Prostate gland (tissue), 2 donors: ENCODE data around the gene STEEP1. TPM values are rescaled to one million over a fixed set of nuclear protein-coding genes. Genes with fewer than 3 reads are reported as not detected.

Source experiments
- DNase-seq: peaks from one replicate; pipeline ENCODE4 v3.0.0-alpha.2; 2019; ENCODE audit warnings: low spot score
- H3K27ac ChIP-seq, 2 donors: fragments of 200-600 bp; sonication (generic); 2 replicates each; pipeline ENCODE4 v1.5.1; 2017 to 2019
- H3K27me3 ChIP-seq: fragments of 200-600 bp; sonication (generic); replicated peaks from 2 replicates; pipeline ENCODE4 v1.5.1; 2019; ENCODE audit not compliant: insufficient read depth
- H3K36me3 ChIP-seq, 2 donors: fragments of 200-600 bp; sonication (generic); 1 replicate in 1 of 2; 2 replicates in 1 of 2; pipeline versions ENCODE4 v1.5.1 to v1.8.1; 2017 to 2019
- H3K4me1 ChIP-seq: fragments of 200-600 bp; sonication (generic); replicated peaks from 2 replicates; pipeline ENCODE4 v1.5.1; 2019
- H3K4me3 ChIP-seq, 2 donors: fragments of 200-600 bp; sonication (generic); 2 replicates each; pipeline ENCODE4 v1.5.1; 2017 to 2019
- H3K9me3 ChIP-seq: fragments of 200-600 bp; sonication (generic); 2 replicates; pipeline ENCODE4 v1.5.1; 2017
- CTCF ChIP-seq, 4 experiments: fragments of 200-600 bp in 2 of 4; fragments of 450-650 bp in 2 of 4; sonication (generic) in 2 of 4; IDR thresholded peaks; 1 replicate in 3 of 4; 2 replicates in 1 of 4; pipeline ENCODE4 v1.5.1; 2016 to 2019; ENCODE audit warnings: antibody characterized with exemption in 4 of 4, mild to moderate bottlenecking in 2 of 4, moderate library complexity in 2 of 4
- POLR2A ChIP-seq: fragments of 450-650 bp; IDR thresholded peaks from one replicate; pipeline ENCODE4 v1.6.1; 2016; ENCODE audit warnings: antibody characterized with exemption, mild to moderate bottlenecking
- POLR2AphosphoS5 ChIP-seq: sonication (generic); formaldehyde crosslinking; IDR thresholded peaks from one replicate; pipeline ENCODE4 v1.6.1; 2017; ENCODE audit warnings: antibody characterized with exemption
- WGBS: methylation state at CpG from one replicate; pipeline ENCODE4 v1.1.5; 2018; 5-methylcytosine and 5-hydroxymethylcytosine counted together
- intact Hi-C: fragments of 100-400 bp; cut with DNase I; formaldehyde crosslinking; loops from one replicate; pipeline ENCODE4 v1.14.2; 2022
- total RNA-seq, 2 donors: library from RNA; depleted of rRNA; stranded (reverse); fragments of >200 nt; gene quantifications; one replicate each; pipeline ENCODE4 v1.1.0, GENCODE V29; 2016

STEEP1 gene
- total RNA-seq, 2 donors from 2014 or later, result 31.9 to 33.4 TPM

- TF ChIP-seq POLR2AphosphoS5 (peak; percentile 19), POLR2A (no peak), CTCF (IDR thresholded peaks at IDR 0.05) (no peak)
- no peaks in the 10 kb centered on the region for H3K9me3 ChIP-seq
- H3K4me1 ChIP-seq, result no peaks in the 10 kb centered on the region
- H3K27me3 ChIP-seq, result no peaks in the 10 kb centered on the region
- H3K27ac ChIP-seq, result peak overlapping the region; percentile 38 to 51
- DNase-seq, result peak; percentile 48
- no peaks in the 10 kb centered on the region for H3K36me3 ChIP-seq
- no peak overlapping the region for H3K4me3 ChIP-seq
- intact Hi-C loops, result no loop called here
- 25% methylated on average over 1 of the region's 2 CpGs for WGBS
These were observed 61.7 kb downstream of the STEEP1 start for GRCh38 chrX:119503484-119503861.

- Histone ChIP-seq H3K9me3 (no peaks in the 10 kb centered on the region), H3K27me3 (no peaks in the 10 kb centered on the region), H3K36me3 (no peaks in the 10 kb centered on the region), H3K4me1 (no peaks in the 10 kb centered on the region), H3K27ac (peak overlapping the region; percentile 38 to 51), H3K4me3 (no peak overlapping the region)
- 21% methylated on average over 11 of the region's 11 CpGs for WGBS
- TF ChIP-seq POLR2A (no peak), CTCF (IDR thresholded peaks at IDR 0.05) (no peak), POLR2AphosphoS5 (no peak)
- DNase-seq, result peak; percentile 41
- intact Hi-C loops, result no loop called here
These were observed 62.3 kb downstream of the STEEP1 start for GRCh38 chrX:119502727-119503483.

- intact Hi-C loops, result no loop called here
- Histone ChIP-seq H3K9me3 (no peaks in the 10 kb centered on the region), H3K4me1 (no peaks in the 10 kb centered on the region), H3K36me3 (no peaks in the 10 kb centered on the region), H3K27me3 (no peaks in the 10 kb centered on the region), H3K27ac (no peak overlapping the region), H3K4me3 (no peak overlapping the region)
- no peak for DNase-seq
- 71% methylated on average over 6 of the region's 7 CpGs for WGBS
- TF ChIP-seq POLR2A (no peak), POLR2AphosphoS5 (no peak), CTCF (IDR thresholded peaks at IDR 0.05) (no peak)
These were observed 63.6 kb downstream of the STEEP1 start for GRCh38 chrX:119501511-119502148.

GRCh38 chrX:119500061-119500800 is 65.0 kb downstream of the STEEP1 start:
- 87% methylated on average over 11 of the region's 13 CpGs for WGBS
- H3K27ac ChIP-seq, result no peak overlapping the region

More at GRCh38 chrX:119500061-119500800, 65.0 kb downstream of the STEEP1 start:
- no peaks in the 10 kb centered on the region for H3K4me1 ChIP-seq
- no peak for TF ChIP-seq POLR2A
- TF ChIP-seq CTCF (IDR thresholded peaks at IDR 0.05), result no peak
- no peak for TF ChIP-seq POLR2AphosphoS5
- H3K27me3 ChIP-seq, result no peaks in the 10 kb centered on the region
- no peak overlapping the region for H3K4me3 ChIP-seq
- no peak for DNase-seq
- no peaks in the 10 kb centered on the region for H3K9me3 ChIP-seq
- intact Hi-C loops, result no loop called here
- H3K36me3 ChIP-seq, result no peaks in the 10 kb centered on the region
